Measurements from ENCODE around the gene TLCD1. TPM values are rescaled to one million over a fixed set of nuclear protein-coding genes. Genes with fewer than 3 reads are reported as not detected.
A peak's percentile ranks its signal among the peaks of the same experiment; 100 is the strongest.

TLCD1 gene
- total RNA-seq, 2 donors from 2014 or later, result 5.3 to 19.6 TPM

DNA sequence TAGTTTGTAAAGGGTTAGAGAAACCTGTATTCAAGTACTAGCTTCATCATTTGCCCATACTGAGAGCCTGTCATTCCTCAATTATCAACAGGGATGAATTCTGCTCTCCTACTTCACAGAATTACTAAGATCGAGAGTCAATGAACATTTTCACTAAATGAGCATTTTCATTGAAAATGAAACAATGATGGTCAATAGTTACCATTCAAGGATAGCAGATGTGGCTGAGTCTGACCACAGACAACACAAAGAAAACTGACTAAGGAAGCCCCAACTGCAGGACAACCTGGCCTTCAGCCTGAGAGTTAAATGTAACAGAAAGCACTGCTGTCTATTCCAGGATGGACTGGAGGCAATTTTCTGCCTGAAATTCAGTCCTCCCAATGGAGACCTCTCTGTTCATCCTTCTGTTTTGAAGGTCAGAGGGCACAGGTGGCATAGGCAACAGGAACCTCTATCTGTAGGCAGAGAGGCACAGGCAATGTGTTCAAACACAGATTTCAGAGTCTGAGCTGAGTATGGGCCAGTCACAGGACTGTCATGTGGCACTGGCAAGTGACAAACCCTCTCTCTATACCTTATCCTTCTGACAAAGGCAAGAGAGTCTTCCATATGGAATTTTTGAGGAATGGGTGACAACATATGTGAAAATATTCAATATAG is 37.2 kb upstream of the TLCD1 start:
- TF ChIP-seq POLR2A (IDR thresholded peaks at IDR 0.05), result no peak
- TF ChIP-seq, protein P1, sequence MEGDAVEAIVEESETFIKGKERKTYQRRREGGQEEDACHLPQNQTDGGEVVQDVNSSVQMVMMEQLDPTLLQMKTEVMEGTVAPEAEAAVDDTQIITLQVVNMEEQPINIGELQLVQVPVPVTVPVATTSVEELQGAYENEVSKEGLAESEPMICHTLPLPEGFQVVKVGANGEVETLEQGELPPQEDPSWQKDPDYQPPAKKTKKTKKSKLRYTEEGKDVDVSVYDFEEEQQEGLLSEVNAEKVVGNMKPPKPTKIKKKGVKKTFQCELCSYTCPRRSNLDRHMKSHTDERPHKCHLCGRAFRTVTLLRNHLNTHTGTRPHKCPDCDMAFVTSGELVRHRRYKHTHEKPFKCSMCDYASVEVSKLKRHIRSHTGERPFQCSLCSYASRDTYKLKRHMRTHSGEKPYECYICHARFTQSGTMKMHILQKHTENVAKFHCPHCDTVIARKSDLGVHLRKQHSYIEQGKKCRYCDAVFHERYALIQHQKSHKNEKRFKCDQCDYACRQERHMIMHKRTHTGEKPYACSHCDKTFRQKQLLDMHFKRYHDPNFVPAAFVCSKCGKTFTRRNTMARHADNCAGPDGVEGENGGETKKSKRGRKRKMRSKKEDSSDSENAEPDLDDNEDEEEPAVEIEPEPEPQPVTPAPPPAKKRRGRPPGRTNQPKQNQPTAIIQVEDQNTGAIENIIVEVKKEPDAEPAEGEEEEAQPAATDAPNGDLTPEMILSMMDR (IDR thresholded peaks at IDR 0.05), result no peak
- TF ChIP-seq POLR2AphosphoS5 (IDR thresholded peaks at IDR 0.05), result no peak
- H3K27me3 ChIP-seq (replicated peaks; ENCODE audit: insufficient read depth), result no peaks in the 10 kb centered on the region
- WGBS, result 97% methylated on average over 1 of the region's 1 CpG
- H3K36me3 ChIP-seq, result no peaks in the 10 kb centered on the region
- H3K4me1 ChIP-seq (replicated peaks), result peaks cover 10% of the 10 kb centered on the region
- H3K27ac ChIP-seq, result no peak overlapping the region
- H3K4me3 ChIP-seq, result no peak overlapping the region
- H3K9me3 ChIP-seq, result no peaks in the 10 kb centered on the region
- intact Hi-C loops (cut with DNase I), result loop anchor here (5.0 to 10.0 kb wide), 3 partner anchors 92 to 154 kb away; partner anchors contain the start of genes ERAL1 and FLOT2
- DNase-seq (ENCODE audit: low spot score), result no peak

GRCh38 chr17:28760601-28761562 is 34.8 kb upstream of the TLCD1 start:
- Histone ChIP-seq H3K27ac (peak overlapping the region; percentile 50 to 51), H3K36me3 (no peaks in the 10 kb centered on the region), H3K4me1 (replicated peaks) (peaks cover 10% of the 10 kb centered on the region), H3K9me3 (no peaks in the 10 kb centered on the region), H3K4me3 (no peak overlapping the region), H3K27me3 (replicated peaks; ENCODE audit: insufficient read depth) (no peaks in the 10 kb centered on the region)
- DNase-seq (ENCODE audit: low spot score), result peak; percentile 86
- intact Hi-C loops (cut with DNase I), result loop anchor here (5.0 to 10.0 kb wide), 3 partner anchors 94 to 156 kb away; partner anchors contain the start of genes ERAL1 and FLOT2
- TF ChIP-seq POLR2A (IDR thresholded peaks at IDR 0.05), result no peak
- TF ChIP-seq, protein P1 (IDR thresholded peaks at IDR 0.05), result no peak
- TF ChIP-seq POLR2AphosphoS5 (IDR thresholded peaks at IDR 0.05), result peak; percentile 69
- WGBS, result 20% methylated on average over 9 of the region's 9 CpGs

DNA sequence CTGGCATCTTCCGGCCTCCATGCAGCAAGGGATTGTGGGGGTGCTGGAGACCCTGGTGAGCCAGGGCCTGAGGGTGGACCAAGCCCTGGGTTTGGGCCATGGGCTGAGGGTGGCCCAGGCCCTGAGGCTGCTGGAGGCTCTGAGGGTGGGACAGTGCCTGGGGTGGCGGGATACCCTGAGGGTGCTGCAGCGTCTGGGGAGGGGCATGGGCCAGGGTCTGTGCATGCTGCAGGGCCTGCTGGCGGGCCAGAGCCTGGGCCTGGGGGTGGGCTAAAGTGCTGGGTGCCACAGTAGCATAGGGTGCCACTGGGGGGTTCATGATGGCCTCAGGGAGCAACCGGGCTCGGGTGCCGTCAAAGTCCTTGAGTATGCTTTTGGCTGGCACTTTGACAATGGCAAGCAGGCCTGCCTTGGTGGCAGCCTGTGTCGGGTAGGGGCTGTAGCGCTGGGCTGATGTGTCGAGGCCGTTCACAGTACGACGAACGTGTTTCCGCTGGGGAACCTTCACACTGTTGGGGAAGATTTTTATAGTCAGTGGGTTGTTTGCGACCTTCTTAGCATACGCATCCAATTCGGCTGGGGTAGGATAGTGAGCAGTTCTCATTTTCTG is 33.3 kb upstream of the TLCD1 start:
- 81% methylated on average over 18 of the region's 18 CpGs for WGBS
- Histone ChIP-seq H3K27me3 (replicated peaks; ENCODE audit: insufficient read depth) (no peaks in the 10 kb centered on the region), H3K27ac (no peak overlapping the region), H3K36me3 (no peaks in the 10 kb centered on the region), H3K4me3 (no peak overlapping the region), H3K9me3 (no peaks in the 10 kb centered on the region), H3K4me1 (replicated peaks) (peaks cover 10% of the 10 kb centered on the region)
- no peak for TF ChIP-seq POLR2AphosphoS5 (IDR thresholded peaks at IDR 0.05)
- TF ChIP-seq POLR2A (IDR thresholded peaks at IDR 0.05), result no peak
- TF ChIP-seq, protein P1 (IDR thresholded peaks at IDR 0.05), result no peak
- DNase-seq (ENCODE audit: low spot score), result no peak
- intact Hi-C loops (cut with DNase I), result no loop called here

DNA sequence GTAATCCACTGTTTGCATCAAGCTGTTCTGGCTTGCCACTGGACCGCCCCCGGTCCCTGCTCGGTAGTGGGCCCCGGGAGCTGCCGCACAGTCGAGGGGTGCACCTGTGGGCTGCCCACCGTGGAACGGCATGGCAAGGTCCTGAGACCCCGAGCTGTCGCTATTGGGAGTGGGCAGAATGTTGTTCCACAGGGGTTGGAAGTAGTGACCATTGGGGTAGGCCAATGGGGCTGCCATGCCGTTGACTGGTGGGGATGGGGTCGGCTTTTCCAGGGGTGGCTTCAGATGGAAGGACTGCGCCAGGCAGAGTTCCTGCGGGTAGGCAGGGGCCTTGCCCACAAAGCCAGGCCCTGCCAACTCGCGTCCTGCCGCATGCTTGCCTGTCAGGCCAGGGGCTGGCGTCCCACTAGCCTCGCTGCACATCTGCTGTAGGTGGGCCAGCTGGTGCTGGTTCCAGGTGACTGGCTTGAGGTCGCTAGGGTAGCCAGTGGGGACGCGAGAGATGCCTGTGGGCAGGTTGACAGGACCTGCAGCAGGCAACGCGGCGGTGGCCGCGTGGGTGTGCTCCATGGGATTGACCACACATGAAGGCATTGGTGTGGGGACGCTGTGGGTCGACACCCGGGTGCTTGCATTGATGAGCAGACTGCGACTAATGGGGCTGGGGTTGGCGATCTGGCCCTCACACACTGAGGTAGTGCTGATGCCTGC is 32.5 kb upstream of the TLCD1 start:
- intact Hi-C loops (cut with DNase I), result no loop called here
- H3K4me3 ChIP-seq, result no peak overlapping the region
- H3K9me3 ChIP-seq, result no peaks in the 10 kb centered on the region
- DNase-seq (ENCODE audit: low spot score), result no peak
- no peaks in the 10 kb centered on the region for H3K36me3 ChIP-seq
- WGBS, result 88% methylated on average over 27 of the region's 32 CpGs
- H3K27me3 ChIP-seq (replicated peaks; ENCODE audit: insufficient read depth), result no peaks in the 10 kb centered on the region
- TF ChIP-seq, protein P1 (IDR thresholded peaks at IDR 0.05), result no peak
- no peak for TF ChIP-seq POLR2AphosphoS5 (IDR thresholded peaks at IDR 0.05)
- no peak for TF ChIP-seq POLR2A (IDR thresholded peaks at IDR 0.05)
- H3K27ac ChIP-seq, result no peak overlapping the region
- H3K4me1 ChIP-seq (replicated peaks), result peaks cover 10% of the 10 kb centered on the region
